Erythroblast (primary cell): ENCODE measurements around the gene KHDC4.
A peak's percentile ranks its signal among the peaks of the same experiment; 100 is the strongest.
"Not testable (repeated sequence)": the region's sequence is repeated elsewhere in the genome, so short reads cannot be mapped to it uniquely, and the experiment has no call there.

Source experiments
- DNase-seq, 2 experiments: peaks; one replicate each; lab custom pipeline; 2025; lab: John Stamatoyannopoulos, UW
- GATA1 ChIP-seq: IDR thresholded peaks from 2 replicates; pipeline ENCODE4 v1.6.1; 2011; ENCODE audit warnings: low read depth, mild to moderate bottlenecking, control low read depth, low read length, moderate library complexity
- POLR2A ChIP-seq: IDR thresholded peaks from 2 replicates; pipeline ENCODE4 v1.6.1; 2011; ENCODE audit warnings: mild to moderate bottlenecking, low read length

The KHDC4 gene

GRCh38 chr1:155918660-155919059 is 15.6 kb downstream of the KHDC4 start:
- TF ChIP-seq GATA1 (no peak), POLR2A (no peak)
- no peak for DNase-seq

DNA sequence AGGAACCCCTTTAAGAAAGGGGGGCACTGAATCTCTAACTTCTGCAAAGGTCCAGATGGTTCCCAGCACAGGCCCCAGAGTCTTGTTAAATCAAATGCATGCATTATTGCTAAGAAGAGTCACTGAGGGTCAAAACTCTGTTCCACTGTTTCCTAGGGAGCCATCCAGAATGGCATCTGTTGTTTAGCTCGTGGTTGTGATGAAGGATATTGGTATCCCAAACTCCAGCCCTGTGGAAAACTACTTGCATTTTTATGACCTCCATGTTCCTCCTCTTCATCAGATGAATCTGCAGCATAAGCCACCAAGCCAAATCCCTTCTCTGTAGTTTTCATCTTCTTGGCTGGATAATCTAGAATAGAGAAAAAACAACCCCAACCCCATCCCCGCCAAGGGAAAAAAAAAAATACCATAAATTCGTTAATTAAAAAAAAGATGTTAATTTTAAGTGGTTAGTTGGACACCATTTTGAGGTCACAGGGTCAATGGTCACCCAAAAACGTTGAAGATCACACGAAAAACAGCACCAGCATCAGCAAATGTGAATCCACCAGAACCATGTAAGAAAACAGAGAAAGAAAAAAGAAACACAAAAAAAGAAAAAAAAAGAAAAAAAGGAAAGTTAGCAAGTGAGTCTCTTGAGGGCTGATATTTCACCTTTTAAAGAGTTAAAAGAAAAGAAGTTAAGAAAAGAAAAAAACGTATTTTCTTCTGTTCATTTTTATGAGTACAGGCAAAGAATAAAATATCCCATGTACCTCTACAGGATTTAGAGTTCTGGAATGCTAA is 20.1 kb downstream of the KHDC4 start:
- TF ChIP-seq GATA1 (no peak), POLR2A (no peak)
- DNase-seq: no peak

DNA sequence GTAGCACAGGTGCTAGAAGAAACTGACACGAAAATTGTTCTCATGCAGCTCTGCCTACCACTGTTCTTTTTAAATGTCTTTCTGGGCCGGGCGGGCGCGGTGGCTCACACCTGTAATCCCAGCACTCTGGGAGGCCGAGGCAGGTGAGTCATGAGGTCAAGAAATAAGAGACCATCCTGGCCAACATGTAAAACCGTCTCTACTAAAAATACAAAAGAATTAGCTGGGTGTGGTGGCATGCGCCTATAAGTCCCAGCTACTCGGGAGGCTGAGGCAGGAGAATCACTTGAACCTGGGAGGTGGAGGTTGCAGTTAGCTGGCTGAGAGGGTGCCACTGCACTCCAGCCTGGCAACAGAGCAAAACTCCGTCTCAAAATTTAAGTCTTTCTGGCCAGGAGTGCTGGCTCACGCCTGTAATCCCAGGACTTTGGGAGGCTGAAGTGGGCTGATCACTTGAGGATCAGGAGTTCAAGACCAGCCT is 22.1 kb downstream of the KHDC4 start:
- DNase-seq: no peak

GRCh38 chr1:155911156-155912055 is 22.8 kb downstream of the KHDC4 start, which contains the start of gene RIT1:
Gene RIT1, minus strand, starts transcription at chr1:155911349. Its CDS starts 588 bp downstream, at chr1:155910761.
- TF ChIP-seq GATA1 (no peak), POLR2A (peak; percentile 48)
- peak; percentile 91 to 94 for DNase-seq

More for the DNA sequence above, 22.1 kb downstream of the KHDC4 start:
- TF ChIP-seq POLR2A: no peak
- TF ChIP-seq GATA1: no peak

- DNase-seq: peak; percentile 62 to 70
- no peak for TF ChIP-seq GATA1
- no peak for TF ChIP-seq POLR2A
These were observed 23.5 kb downstream of the KHDC4 start for GRCh38 chr1:155910621-155911121.

DNA sequence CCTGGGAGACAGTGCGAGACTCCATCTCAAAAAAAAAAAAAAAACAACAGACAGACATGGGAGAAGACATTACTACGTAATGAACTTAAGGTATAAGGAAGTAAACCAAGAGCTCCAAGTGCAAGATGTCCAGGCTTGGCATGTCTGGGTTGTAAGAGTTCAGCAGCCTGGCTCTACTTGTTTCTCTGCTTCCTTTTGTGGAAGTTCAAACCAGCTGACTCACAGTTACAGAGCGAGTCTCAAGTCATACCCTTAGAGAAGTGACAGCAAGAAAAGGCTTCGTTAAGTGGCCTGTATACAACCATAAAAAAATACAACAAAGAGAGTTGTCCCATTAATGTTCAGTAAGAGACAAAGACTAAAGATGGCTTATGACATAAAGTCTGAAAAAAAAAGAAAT is 24.3 kb downstream of the KHDC4 start:
- TF ChIP-seq GATA1: no peak
- no peak for TF ChIP-seq POLR2A
- peak; percentile 66 to 81 for DNase-seq

- DNase-seq: no peak
- no peak for TF ChIP-seq GATA1
- TF ChIP-seq POLR2A: no peak
These were observed 30.0 kb downstream of the KHDC4 start for GRCh38 chr1:155904261-155904660.

- DNase-seq: peak; percentile 72 to 88
- TF ChIP-seq GATA1 (no peak), POLR2A (no peak)
These were observed 34.1 kb downstream of the KHDC4 start for GRCh38 chr1:155900161-155900560.

DNA sequence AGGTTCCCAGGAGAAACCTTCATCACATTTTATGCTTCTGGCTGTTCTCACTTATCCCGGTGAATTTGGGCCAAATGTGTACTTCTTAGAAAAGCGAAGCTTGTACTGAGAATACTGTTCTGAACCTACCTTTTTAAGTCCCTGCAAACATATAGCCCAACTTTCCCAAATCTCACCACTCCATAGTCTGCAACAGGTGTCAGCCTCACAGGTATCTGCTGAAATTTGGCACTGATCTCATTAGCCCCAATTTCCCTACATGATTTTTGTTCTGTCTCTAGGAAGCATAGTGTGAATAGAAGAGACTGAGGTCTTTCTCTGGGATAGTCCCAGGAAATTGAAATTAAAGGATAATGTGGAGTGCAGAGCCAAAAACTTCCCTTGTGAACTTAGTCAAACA is 34.5 kb downstream of the KHDC4 start:
- no peak for TF ChIP-seq POLR2A
- DNase-seq: no peak

GRCh38 chr1:155898888-155899287 is 35.3 kb downstream of the KHDC4 start:
- TF ChIP-seq POLR2A (no peak), GATA1 (no peak)
- no peak for DNase-seq

GRCh38 chr1:155897746-155898145 is 36.5 kb downstream of the KHDC4 start:
- no peak for DNase-seq
- TF ChIP-seq POLR2A (no peak), GATA1 (no peak)

GRCh38 chr1:155896476-155896875 is 37.7 kb downstream of the KHDC4 start:
- DNase-seq: not testable (repeated sequence)

GRCh38 chr1:155895617-155896016 is 38.6 kb downstream of the KHDC4 start:
- not testable (repeated sequence) for DNase-seq
